ENCODE results near the gene AP3S2.
"Not testable (repeated sequence)": the region's sequence is repeated elsewhere in the genome, so short reads cannot be mapped to it uniquely, and the experiment has no call there.

AP3S2 gene

GRCh38 chr15:89893027-89893426, 767 bp downstream of the AP3S2 start:
- TF ChIP-seq YY1 (IDR thresholded peaks at IDR 0.05; ENCODE audit: insufficient read depth, insufficient read length) (no peak), ZNF274 (IDR thresholded peaks at IDR 0.05; ENCODE audit: low read depth, low read length) (no peak), SUZ12 (IDR thresholded peaks at IDR 0.05; ENCODE audit: extremely low read depth, insufficient read depth, insufficient read length) (no peak)
- no peak for DNase-seq (ENCODE audit: low read depth, low spot score)
- H3K4me1 ChIP-seq (ENCODE audit: insufficient read depth, insufficient read length): no peaks in the 10 kb centered on the region

GRCh38 chr15:89888214-89888804, 5.5 kb downstream of the AP3S2 start:
- Histone ChIP-seq H3K4me3 (ENCODE audit: insufficient read length, low read depth) (no peak overlapping the region), H3K36me3 (ENCODE audit: insufficient read depth, insufficient read length, low read length) (peaks cover 44% of the 10 kb centered on the region), H3K4me1 (ENCODE audit: insufficient read depth, insufficient read length) (no peaks in the 10 kb centered on the region), H3K9ac (ENCODE audit: insufficient read length, low read depth) (no peak overlapping the region), H3K27me3 (ENCODE audit: insufficient read depth, insufficient read length) (no peaks in the 10 kb centered on the region), H3K9me3 (ENCODE audit: insufficient read depth, low read length) (no peaks in the 10 kb centered on the region)
- no peak for TF ChIP-seq SUZ12 (IDR thresholded peaks at IDR 0.05; ENCODE audit: extremely low read depth, insufficient read depth, insufficient read length)
- TF ChIP-seq ZNF274 (IDR thresholded peaks at IDR 0.05; ENCODE audit: low read depth, low read length): no peak
- no peak for TF ChIP-seq YY1 (IDR thresholded peaks at IDR 0.05; ENCODE audit: insufficient read depth, insufficient read length)
- no peak for DNase-seq (ENCODE audit: low read depth, low spot score)

More at GRCh38 chr15:89893027-89893426, 767 bp downstream of the AP3S2 start:
- Histone ChIP-seq H3K4me3 (ENCODE audit: insufficient read length, low read depth) (peak overlapping the region; percentile 90), H3K9me3 (ENCODE audit: insufficient read depth, low read length) (no peaks in the 10 kb centered on the region), H3K9ac (ENCODE audit: insufficient read length, low read depth) (peak overlapping the region; percentile 94), H3K36me3 (ENCODE audit: insufficient read depth, insufficient read length, low read length) (peaks cover 9% of the 10 kb centered on the region), H3K27me3 (ENCODE audit: insufficient read depth, insufficient read length) (no peaks in the 10 kb centered on the region)

- TF ChIP-seq ZNF274 (IDR thresholded peaks at IDR 0.05; ENCODE audit: low read depth, low read length) (no peak), SUZ12 (IDR thresholded peaks at IDR 0.05; ENCODE audit: extremely low read depth, insufficient read depth, insufficient read length) (no peak), YY1 (IDR thresholded peaks at IDR 0.05; ENCODE audit: insufficient read depth, insufficient read length) (no peak)
- no peak overlapping the region for H3K9ac ChIP-seq (ENCODE audit: insufficient read length, low read depth)
- peaks cover 61% of the 10 kb centered on the region for H3K36me3 ChIP-seq (ENCODE audit: insufficient read depth, insufficient read length, low read length)
- no peaks in the 10 kb centered on the region for H3K4me1 ChIP-seq (ENCODE audit: insufficient read depth, insufficient read length)
- H3K4me3 ChIP-seq (ENCODE audit: insufficient read length, low read depth): no peak overlapping the region
- H3K9me3 ChIP-seq (ENCODE audit: insufficient read depth, low read length): no peaks in the 10 kb centered on the region
- no peak for DNase-seq (ENCODE audit: low read depth, low spot score)
- no peaks in the 10 kb centered on the region for H3K27me3 ChIP-seq (ENCODE audit: insufficient read depth, insufficient read length)
Measured at GRCh38 chr15:89885611-89886010, 8.2 kb downstream of the AP3S2 start.

- H3K9me3 ChIP-seq (ENCODE audit: insufficient read depth, low read length); DNase-seq (ENCODE audit: low read depth, low spot score); H3K4me1 ChIP-seq (ENCODE audit: insufficient read depth, insufficient read length); H3K4me3 ChIP-seq (ENCODE audit: insufficient read length, low read depth); H3K27me3 ChIP-seq (ENCODE audit: insufficient read depth, insufficient read length); H3K9ac ChIP-seq (ENCODE audit: insufficient read length, low read depth): not testable (repeated sequence)
- peaks cover 61% of the 10 kb centered on the region for H3K36me3 ChIP-seq (ENCODE audit: insufficient read depth, insufficient read length, low read length)
Measured at GRCh38 chr15:89885179-89885578, 8.6 kb downstream of the AP3S2 start.

- Histone ChIP-seq H3K9me3 (ENCODE audit: insufficient read depth, low read length) (no peaks in the 10 kb centered on the region), H3K36me3 (ENCODE audit: insufficient read depth, insufficient read length, low read length) (peaks cover 57% of the 10 kb centered on the region), H3K4me3 (ENCODE audit: insufficient read length, low read depth) (no peak overlapping the region), H3K4me1 (ENCODE audit: insufficient read depth, insufficient read length) (no peaks in the 10 kb centered on the region), H3K27me3 (ENCODE audit: insufficient read depth, insufficient read length) (no peaks in the 10 kb centered on the region), H3K9ac (ENCODE audit: insufficient read length, low read depth) (no peak overlapping the region)
- DNase-seq (ENCODE audit: low read depth, low spot score): no peak
- TF ChIP-seq SUZ12 (IDR thresholded peaks at IDR 0.05; ENCODE audit: extremely low read depth, insufficient read depth, insufficient read length) (no peak), ZNF274 (IDR thresholded peaks at IDR 0.05; ENCODE audit: low read depth, low read length) (no peak), YY1 (IDR thresholded peaks at IDR 0.05; ENCODE audit: insufficient read depth, insufficient read length) (no peak)
Measured at GRCh38 chr15:89883518-89883917, 10.3 kb downstream of the AP3S2 start.

- no peak overlapping the region for H3K9ac ChIP-seq (ENCODE audit: insufficient read length, low read depth)
- peaks cover 39% of the 10 kb centered on the region for H3K36me3 ChIP-seq (ENCODE audit: insufficient read depth, insufficient read length, low read length)
- DNase-seq (ENCODE audit: low read depth, low spot score): no peak
- no peaks in the 10 kb centered on the region for H3K4me1 ChIP-seq (ENCODE audit: insufficient read depth, insufficient read length)
- no peak overlapping the region for H3K4me3 ChIP-seq (ENCODE audit: insufficient read length, low read depth)
- no peaks in the 10 kb centered on the region for H3K9me3 ChIP-seq (ENCODE audit: insufficient read depth, low read length)
- TF ChIP-seq YY1 (IDR thresholded peaks at IDR 0.05; ENCODE audit: insufficient read depth, insufficient read length) (no peak), ZNF274 (IDR thresholded peaks at IDR 0.05; ENCODE audit: low read depth, low read length) (no peak), SUZ12 (IDR thresholded peaks at IDR 0.05; ENCODE audit: extremely low read depth, insufficient read depth, insufficient read length) (no peak)
- no peaks in the 10 kb centered on the region for H3K27me3 ChIP-seq (ENCODE audit: insufficient read depth, insufficient read length)
Measured at GRCh38 chr15:89880727-89881126, 13.1 kb downstream of the AP3S2 start.

GRCh38 chr15:89878323-89878722, 15.5 kb downstream of the AP3S2 start:
- Histone ChIP-seq H3K27me3 (ENCODE audit: insufficient read depth, insufficient read length) (no peaks in the 10 kb centered on the region), H3K4me1 (ENCODE audit: insufficient read depth, insufficient read length) (no peaks in the 10 kb centered on the region), H3K4me3 (ENCODE audit: insufficient read length, low read depth) (no peak overlapping the region), H3K9ac (ENCODE audit: insufficient read length, low read depth) (no peak overlapping the region), H3K9me3 (ENCODE audit: insufficient read depth, low read length) (no peaks in the 10 kb centered on the region), H3K36me3 (ENCODE audit: insufficient read depth, insufficient read length, low read length) (peaks cover 30% of the 10 kb centered on the region)
- no peak for DNase-seq (ENCODE audit: low read depth, low spot score)
- no peak for TF ChIP-seq YY1 (IDR thresholded peaks at IDR 0.05; ENCODE audit: insufficient read depth, insufficient read length)
- no peak for TF ChIP-seq SUZ12 (IDR thresholded peaks at IDR 0.05; ENCODE audit: extremely low read depth, insufficient read depth, insufficient read length)
- no peak for TF ChIP-seq ZNF274 (IDR thresholded peaks at IDR 0.05; ENCODE audit: low read depth, low read length)

- Histone ChIP-seq H3K36me3 (ENCODE audit: insufficient read depth, insufficient read length, low read length) (peaks cover 25% of the 10 kb centered on the region), H3K9ac (ENCODE audit: insufficient read length, low read depth) (no peak overlapping the region), H3K4me1 (ENCODE audit: insufficient read depth, insufficient read length) (no peaks in the 10 kb centered on the region), H3K9me3 (ENCODE audit: insufficient read depth, low read length) (no peaks in the 10 kb centered on the region), H3K4me3 (ENCODE audit: insufficient read length, low read depth) (no peak overlapping the region), H3K27me3 (ENCODE audit: insufficient read depth, insufficient read length) (no peaks in the 10 kb centered on the region)
- no peak for DNase-seq (ENCODE audit: low read depth, low spot score)
- TF ChIP-seq SUZ12 (IDR thresholded peaks at IDR 0.05; ENCODE audit: extremely low read depth, insufficient read depth, insufficient read length) (no peak), YY1 (IDR thresholded peaks at IDR 0.05; ENCODE audit: insufficient read depth, insufficient read length) (no peak), ZNF274 (IDR thresholded peaks at IDR 0.05; ENCODE audit: low read depth, low read length) (no peak)
Measured at GRCh38 chr15:89877083-89877425, 16.7 kb downstream of the AP3S2 start.

All from NT2/D1 (cell line).